Liver (tissue), 9 donors: ENCODE measurements around the gene SCYL3. TPM values are rescaled to one million over a fixed set of nuclear protein-coding genes. Genes with fewer than 3 reads are reported as not detected.

Experiments used
- DNase-seq: peaks from one replicate; pipeline ENCODE4 v3.0.0-alpha.2; 2017; ENCODE audit warnings: low spot score
- H3K27ac ChIP-seq, 2 donors: one replicate each; pipeline ENCODE4 v1.7.0; 2013; ENCODE audit warnings: inconsistent platforms in 2 of 2, low read length in 2 of 2, control low read depth in 1 of 2, low read depth in 1 of 2, mild to moderate bottlenecking in 1 of 2
- H3K27me3 ChIP-seq, 4 donors: one replicate each; pipeline versions ENCODE4 v1.6.1 to v1.7.0; 2013; ENCODE audit warnings: low read length in 3 of 4, inconsistent platforms in 1 of 4, mild to moderate bottlenecking in 1 of 4, moderate library complexity in 1 of 4; ENCODE audit not compliant: control insufficient read depth in 4 of 4, insufficient read depth in 4 of 4
- H3K36me3 ChIP-seq, 4 donors: one replicate each; pipeline versions ENCODE4 v1.6.1 to v1.7.0; 2013; ENCODE audit warnings: low read length in 3 of 4, mild to moderate bottlenecking in 3 of 4, low read depth in 1 of 4, moderate library complexity in 1 of 4; ENCODE audit not compliant: control insufficient read depth in 4 of 4, insufficient read depth in 3 of 4
- H3K4me1 ChIP-seq, 4 donors: one replicate each; pipeline versions ENCODE4 v1.6.1 to v1.7.0; 2013; ENCODE audit warnings: low read length in 3 of 4, mild to moderate bottlenecking in 3 of 4, moderate library complexity in 1 of 4; ENCODE audit not compliant: control insufficient read depth in 4 of 4, insufficient read depth in 4 of 4
- H3K4me3 ChIP-seq, 3 donors: one replicate each; pipeline versions ENCODE4 v1.6.1 to v1.7.0; 2013; ENCODE audit warnings: low read length in 3 of 3, control low read depth in 1 of 3, low read depth in 1 of 3, mild to moderate bottlenecking in 1 of 3
- H3K9ac ChIP-seq, 2 donors: one replicate each; pipeline ENCODE4 v1.7.0; 2013; ENCODE audit warnings: low read length in 2 of 2, mild to moderate bottlenecking in 2 of 2, moderate library complexity in 2 of 2, control low read depth in 1 of 2, low read depth in 1 of 2
- H3K9me3 ChIP-seq, 4 donors: one replicate each; pipeline versions ENCODE4 v1.6.1 to v1.7.0; 2013; ENCODE audit warnings: low read length in 3 of 4; ENCODE audit not compliant: control insufficient read depth in 4 of 4
- EGR1 ChIP-seq, 2 donors: IDR thresholded peaks; 2 replicates each; pipeline ENCODE4 v1.6.1; 2016 to 2018; ENCODE audit warnings: antibody characterized with exemption in 2 of 2, low read depth in 2 of 2
- FOXA1 ChIP-seq: IDR thresholded peaks from 2 replicates; pipeline ENCODE4 v1.6.1; 2016; ENCODE audit warnings: antibody characterized with exemption
- FOXA2 ChIP-seq: IDR thresholded peaks from 2 replicates; pipeline ENCODE4 v1.6.1; 2016; ENCODE audit warnings: antibody characterized with exemption
- GABPA ChIP-seq, 2 donors: IDR thresholded peaks in 1 of 2; conservative IDR thresholded peaks in 1 of 2; 2 replicates each; pipeline ENCODE4 v1.6.1; 2016; ENCODE audit warnings: antibody characterized with exemption in 2 of 2, mild to moderate bottlenecking in 1 of 2, moderate library complexity in 1 of 2
- HNF4G ChIP-seq: IDR thresholded peaks from 2 replicates; pipeline ENCODE4 v1.6.1; 2016; ENCODE audit warnings: antibody characterized with exemption
- REST ChIP-seq: IDR thresholded peaks from 2 replicates; pipeline ENCODE4 v1.6.1; 2016; ENCODE audit warnings: antibody characterized with exemption, mild to moderate bottlenecking
- RXRA ChIP-seq, 2 donors: IDR thresholded peaks; 2 replicates each; pipeline ENCODE4 v1.6.1; 2017 to 2018; ENCODE audit warnings: antibody characterized with exemption in 2 of 2, mild to moderate bottlenecking in 1 of 2
- SP1 ChIP-seq: IDR thresholded peaks from 2 replicates; pipeline ENCODE4 v1.6.1; 2018; ENCODE audit warnings: antibody characterized with exemption, mild to moderate bottlenecking
- YY1 ChIP-seq: IDR thresholded peaks from 2 replicates; pipeline ENCODE4 v1.6.1; 2016; ENCODE audit warnings: antibody characterized with exemption, mild to moderate bottlenecking
- ZBTB33 ChIP-seq: IDR thresholded peaks from 2 replicates; pipeline ENCODE4 v1.6.1; 2016; ENCODE audit warnings: antibody characterized with exemption
- WGBS: extraction: QIAGEN DNeasy Blood & Tissue Kit; methylation state at CpG from one replicate; pipeline ENCODE4 v1.1.7; 2013; 5-methylcytosine and 5-hydroxymethylcytosine counted together
- polyA plus RNA-seq, 2 donors: library from polyadenylated mRNA; stranded (reverse) in 1 of 2; unstranded in 1 of 2; fragments of 200-250 nt in 1 of 2; fragments of >200 nt in 1 of 2; fragmentation: Nextera tagmentation in 1 of 2; extraction: Ambion mirVana in 1 of 2; gene quantifications; one replicate each; pipeline versions ENCODE4 v1.2.1 to v1.2.3, GENCODE V29; 2013 to 2015
- total RNA-seq, 2 donors: library from RNA; depleted of rRNA; stranded (reverse); fragments of >200 nt; gene quantifications; one replicate each; pipeline ENCODE4 v1.2.3, GENCODE V29; 2014
- TF ChIP-seq, protein P1 (sequence below): IDR thresholded peaks from 2 replicates; pipeline ENCODE4 v1.6.1; 2016; ENCODE audit warnings: antibody characterized with exemption
- TF ChIP-seq, protein P2 (sequence below): fragments of 150-350 bp; IDR thresholded peaks from 2 replicates; pipeline ENCODE4 v1.5.1; 2017; ENCODE audit warnings: improper control_type of control experiment, low read depth, low read length; ENCODE audit not compliant: missing input control
- TF ChIP-seq, protein P3 (sequence below): IDR thresholded peaks from 2 replicates; pipeline ENCODE4 v1.6.1; 2016; ENCODE audit warnings: antibody characterized with exemption
- donor health status: healthy.
- donor health status: healthy.
- donor health status: healthy.
- donor health status: healthy.
- donor health status: healthy.

Gene SCYL3
- total and polyA plus RNA-seq, 4 donors: 4.0 to 12.2 (median 6.1) TPM

DNA sequence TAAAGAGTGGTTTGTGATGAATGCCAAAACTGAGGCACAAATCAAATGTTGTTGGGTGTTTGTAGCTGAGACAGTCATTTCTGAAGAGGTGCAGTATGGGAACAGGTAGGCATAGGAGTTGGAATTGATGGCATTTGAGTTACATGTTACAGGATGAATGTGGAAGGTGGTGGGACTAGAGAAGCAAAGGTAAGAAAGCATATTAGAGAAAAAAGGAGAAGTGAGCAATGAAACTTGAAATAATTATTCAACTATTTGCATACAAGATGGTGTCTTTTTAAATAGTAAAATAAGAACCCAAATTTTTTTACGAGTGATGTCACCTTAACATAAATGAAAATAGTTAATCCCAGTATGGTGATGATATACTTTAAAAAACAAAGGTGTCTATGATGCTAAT is 58.8 kb downstream of the SCYL3 start (continued):
- TF ChIP-seq ZBTB33: no peak
- no peak for TF ChIP-seq SP1
- no peak for TF ChIP-seq HNF4G
- TF ChIP-seq, protein P1, sequence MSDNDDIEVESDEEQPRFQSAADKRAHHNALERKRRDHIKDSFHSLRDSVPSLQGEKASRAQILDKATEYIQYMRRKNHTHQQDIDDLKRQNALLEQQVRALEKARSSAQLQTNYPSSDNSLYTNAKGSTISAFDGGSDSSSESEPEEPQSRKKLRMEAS: no peak
- TF ChIP-seq, protein P2, sequence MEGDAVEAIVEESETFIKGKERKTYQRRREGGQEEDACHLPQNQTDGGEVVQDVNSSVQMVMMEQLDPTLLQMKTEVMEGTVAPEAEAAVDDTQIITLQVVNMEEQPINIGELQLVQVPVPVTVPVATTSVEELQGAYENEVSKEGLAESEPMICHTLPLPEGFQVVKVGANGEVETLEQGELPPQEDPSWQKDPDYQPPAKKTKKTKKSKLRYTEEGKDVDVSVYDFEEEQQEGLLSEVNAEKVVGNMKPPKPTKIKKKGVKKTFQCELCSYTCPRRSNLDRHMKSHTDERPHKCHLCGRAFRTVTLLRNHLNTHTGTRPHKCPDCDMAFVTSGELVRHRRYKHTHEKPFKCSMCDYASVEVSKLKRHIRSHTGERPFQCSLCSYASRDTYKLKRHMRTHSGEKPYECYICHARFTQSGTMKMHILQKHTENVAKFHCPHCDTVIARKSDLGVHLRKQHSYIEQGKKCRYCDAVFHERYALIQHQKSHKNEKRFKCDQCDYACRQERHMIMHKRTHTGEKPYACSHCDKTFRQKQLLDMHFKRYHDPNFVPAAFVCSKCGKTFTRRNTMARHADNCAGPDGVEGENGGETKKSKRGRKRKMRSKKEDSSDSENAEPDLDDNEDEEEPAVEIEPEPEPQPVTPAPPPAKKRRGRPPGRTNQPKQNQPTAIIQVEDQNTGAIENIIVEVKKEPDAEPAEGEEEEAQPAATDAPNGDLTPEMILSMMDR: no peak

- Histone ChIP-seq H3K4me3 (no peak overlapping the region), H3K27ac (no peak overlapping the region), H3K9ac (no peak overlapping the region), H3K4me1 (peaks cover 0 to 2% (median 0%) of the 10 kb centered on the region in 4 donors), H3K9me3 (no peaks in the 10 kb centered on the region), H3K27me3 (no peaks in the 10 kb centered on the region), H3K36me3 (peaks cover 4 to 15% (median 11%) of the 10 kb centered on the region in 4 donors)
- no peak for DNase-seq
- 74% methylated on average over 4 of the region's 4 CpGs for WGBS
- TF ChIP-seq FOXA2 (no peak), GABPA (IDR thresholded peaks at IDR 0.05 in 1 of 2, conservative IDR thresholded peaks at IDR 0.05 in 1 of 2) (no peak), EGR1 (IDR thresholded peaks at IDR 0.05; ENCODE audit: low read depth in 2 of 2) (no peak), YY1 (no peak), RXRA (IDR thresholded peaks at IDR 0.05) (no peak), REST (no peak), FOXA1 (no peak)
- TF ChIP-seq, protein P1: no peak
- TF ChIP-seq, protein P3, sequence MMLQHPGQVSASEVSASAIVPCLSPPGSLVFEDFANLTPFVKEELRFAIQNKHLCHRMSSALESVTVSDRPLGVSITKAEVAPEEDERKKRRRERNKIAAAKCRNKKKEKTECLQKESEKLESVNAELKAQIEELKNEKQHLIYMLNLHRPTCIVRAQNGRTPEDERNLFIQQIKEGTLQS: no peak
Observed at GRCh38 chr1:169833179-169833901, 60.4 kb downstream of the SCYL3 start.
